GM18498 (cell line): ENCODE measurements around the gene MAP1S.

Experiments
- ATAC-seq: cut with Tn5 transposase; IDR thresholded peaks from one replicate; pipeline ENCODE4 v1.9.1; 2021; ENCODE audit warnings: mild to moderate bottlenecking, moderate library complexity; ENCODE audit not compliant: unreplicated experiment

MAP1S gene

GRCh38 chr19:17737690-17738153, 18.4 kb downstream of the MAP1S start:
- no peak for ATAC-seq

GRCh38 chr19:17739121-17739875, 20.0 kb downstream of the MAP1S start:
- no peak for ATAC-seq

GRCh38 chr19:17741456-17741855, 22.2 kb downstream of the MAP1S start:
- no peak for ATAC-seq

- no peak for ATAC-seq
Observed at GRCh38 chr19:17743874-17744580, 24.7 kb downstream of the MAP1S start.

GRCh38 chr19:17747205-17748098, 28.2 kb downstream of the MAP1S start:
- peak; percentile 81 for ATAC-seq

GRCh38 chr19:17748884-17749638, 29.8 kb downstream of the MAP1S start:
- no peak for ATAC-seq

- no peak for ATAC-seq
Observed at GRCh38 chr19:17749912-17750317, 30.6 kb downstream of the MAP1S start.

GRCh38 chr19:17751103-17751911, 32.0 kb downstream of the MAP1S start, which contains the start of gene FCHO1:
FCHO1 (plus strand) TSS chr19:17751477; CDS start chr19:17755165, 3,688 bp downstream.
- peak; percentile 41 for ATAC-seq

- no peak for ATAC-seq
Observed at GRCh38 chr19:17751912-17752273, 32.6 kb downstream of the MAP1S start.

- no peak for ATAC-seq
Observed at GRCh38 chr19:17752865-17753639, 33.8 kb downstream of the MAP1S start.

GRCh38 chr19:17753976-17754375, 34.7 kb downstream of the MAP1S start:
- no peak for ATAC-seq

GRCh38 chr19:17754634-17755442, 35.6 kb downstream of the MAP1S start:
- ATAC-seq, result peak; percentile 45

- ATAC-seq, result no peak
Observed at GRCh38 chr19:17755443-17755890, 36.2 kb downstream of the MAP1S start.

- no peak for ATAC-seq
Observed at GRCh38 chr19:17755977-17756670, 36.8 kb downstream of the MAP1S start.

GRCh38 chr19:17757125-17757524, 37.8 kb downstream of the MAP1S start:
- ATAC-seq, result no peak

GRCh38 chr19:17758515-17758914, 39.2 kb downstream of the MAP1S start:
- no peak for ATAC-seq

- no peak for ATAC-seq
Observed at GRCh38 chr19:17761148-17761547, 41.9 kb downstream of the MAP1S start.
